CD4-positive, alpha-beta T cell treated with Interleukin-15 for 4 hours (primary cell): ENCODE measurements around the gene SYNDIG1.

Experiments used
- DNase-seq: peaks from one replicate; pipeline ENCODE4 v3.0.0-alpha.2; 2020; ENCODE audit warnings: low spot score

Gene SYNDIG1

DNA sequence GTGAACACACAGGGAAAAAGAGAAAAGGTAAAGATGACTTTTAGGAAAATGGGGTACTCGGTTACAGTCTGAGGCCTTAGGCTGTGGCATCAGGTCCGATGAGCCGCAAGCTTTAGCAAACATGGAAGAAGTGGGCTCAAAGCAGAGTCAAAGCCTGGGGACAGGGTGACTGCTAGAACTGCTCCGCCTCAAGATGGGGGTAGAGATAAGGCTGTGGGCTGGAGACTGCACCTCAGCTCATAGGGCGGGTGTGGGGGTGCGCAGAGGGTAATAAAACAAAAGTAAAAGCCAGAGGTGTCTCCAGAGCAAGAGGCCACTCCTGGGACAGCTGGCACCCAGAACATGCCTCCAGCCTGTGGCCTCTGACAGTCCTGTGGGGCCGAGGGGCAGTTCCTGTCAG lies 21.3 kb upstream of the SYNDIG1 start:
- no peak for DNase-seq

DNA sequence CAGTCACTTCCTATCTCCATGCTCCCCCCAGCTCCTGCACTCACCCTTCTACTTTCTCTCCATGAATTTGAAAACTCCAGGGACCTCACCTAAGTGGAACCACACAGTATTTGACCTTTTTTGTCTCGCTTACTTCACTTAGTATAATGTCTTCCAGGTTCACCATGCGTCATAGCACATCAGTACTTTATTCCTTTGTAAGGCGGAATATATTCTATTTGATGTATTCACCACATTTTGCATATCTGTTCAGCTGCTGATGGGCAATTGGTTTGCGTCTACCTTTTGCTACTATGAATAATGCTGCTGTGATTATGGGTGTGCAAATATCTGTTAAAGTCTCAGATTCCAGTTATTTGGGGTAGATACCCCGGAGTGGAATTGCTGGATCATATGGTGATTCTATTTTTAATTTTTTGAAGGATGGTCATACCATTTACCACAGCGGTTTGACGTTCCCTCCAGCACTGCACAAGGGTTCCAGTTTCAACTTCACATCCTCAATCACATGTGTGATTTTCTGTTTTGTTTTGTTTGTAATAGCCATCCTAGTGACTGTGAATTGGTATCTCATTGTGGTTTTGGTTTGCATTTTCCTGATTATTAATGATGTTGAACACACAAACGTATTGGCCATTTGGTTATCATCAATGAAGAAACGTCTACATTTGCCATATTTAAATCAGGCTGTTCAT lies 20.3 kb upstream of the SYNDIG1 start:
- DNase-seq, result no peak

DNA sequence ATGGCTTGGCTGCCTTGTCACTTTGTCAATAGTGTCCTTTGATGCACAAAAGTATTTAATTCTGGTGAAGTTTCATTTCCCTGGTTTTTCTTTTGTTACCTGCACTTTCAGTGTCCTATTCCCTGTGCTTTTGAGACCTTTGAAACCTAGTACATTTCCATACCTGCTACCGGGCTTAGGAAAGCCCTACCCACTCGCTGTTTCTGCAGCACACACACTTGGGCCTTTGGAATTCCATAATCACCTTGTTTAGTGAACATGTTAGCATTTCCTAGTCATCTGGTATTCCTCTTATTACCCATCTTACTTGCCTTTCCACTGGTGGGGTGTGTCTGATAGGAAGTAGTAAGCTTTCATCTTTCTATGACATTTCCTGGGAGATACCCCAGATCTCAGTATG lies 19.3 kb upstream of the SYNDIG1 start:
- DNase-seq, result no peak

GRCh38 chr20:24450624-24451376 lies 18.6 kb upstream of the SYNDIG1 start:
- no peak for DNase-seq

DNA sequence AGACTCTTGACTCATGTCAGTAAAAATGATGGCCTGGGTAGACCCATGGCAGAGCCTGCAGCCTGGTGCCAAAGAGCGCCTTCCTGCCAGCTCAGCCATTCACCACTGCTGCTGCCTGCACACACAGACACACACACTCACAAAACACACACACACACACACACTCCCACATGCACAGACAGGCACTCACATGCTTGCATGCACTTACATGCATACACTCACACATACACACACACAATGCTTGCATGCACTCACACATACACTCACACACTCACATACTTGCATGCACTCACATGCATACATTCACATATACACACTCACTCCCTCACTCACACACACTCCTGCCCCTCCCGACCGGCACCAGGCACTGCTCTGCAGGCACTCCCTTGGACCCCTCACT lies 18.0 kb upstream of the SYNDIG1 start:
- no peak for DNase-seq

DNA sequence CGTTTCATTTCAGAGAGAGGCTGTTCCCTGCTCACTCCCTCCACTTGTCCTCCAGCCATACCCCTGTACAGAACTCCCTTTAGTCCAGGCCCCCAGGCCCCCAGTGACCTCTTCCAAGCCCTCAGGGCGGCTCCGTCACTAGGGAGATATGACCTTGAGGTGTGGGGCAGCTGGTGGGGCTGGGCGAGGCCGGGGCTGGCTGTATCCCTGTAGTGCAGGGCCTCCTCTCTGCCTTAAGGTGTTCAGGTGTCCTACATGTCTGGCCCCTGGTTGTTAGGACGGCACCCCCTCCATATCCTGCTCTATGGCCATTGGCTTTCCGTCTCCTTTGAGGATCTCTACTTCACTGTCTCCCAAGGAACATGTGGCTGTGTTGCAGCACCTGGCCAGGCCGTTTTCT lies 17.4 kb upstream of the SYNDIG1 start:
- DNase-seq, result no peak

- DNase-seq, result no peak
Observed at GRCh38 chr20:24452498-24453127, 16.8 kb upstream of the SYNDIG1 start.

DNA sequence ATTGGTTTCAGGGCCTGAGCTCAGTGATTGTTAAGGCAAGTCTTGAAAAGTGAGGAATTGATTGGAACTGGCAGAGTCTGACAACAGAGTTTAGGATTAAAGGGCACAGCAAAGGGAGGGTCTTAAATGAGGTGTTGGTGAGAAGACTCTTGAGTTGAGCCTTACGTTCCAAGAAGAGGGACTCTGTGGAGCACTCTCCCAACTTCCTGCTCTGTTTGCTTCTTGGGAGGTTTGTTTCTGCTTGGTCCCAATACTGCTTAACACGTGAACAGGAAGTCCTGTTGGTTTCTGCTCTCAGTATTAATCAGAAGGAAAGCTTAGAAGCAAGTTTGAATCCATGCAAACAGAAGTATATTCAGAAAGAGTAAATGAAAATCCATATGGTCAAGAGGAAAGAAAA lies 15.6 kb upstream of the SYNDIG1 start:
- DNase-seq, result no peak

- no peak for DNase-seq
Observed at GRCh38 chr20:24455081-24455480, 14.3 kb upstream of the SYNDIG1 start.

DNA sequence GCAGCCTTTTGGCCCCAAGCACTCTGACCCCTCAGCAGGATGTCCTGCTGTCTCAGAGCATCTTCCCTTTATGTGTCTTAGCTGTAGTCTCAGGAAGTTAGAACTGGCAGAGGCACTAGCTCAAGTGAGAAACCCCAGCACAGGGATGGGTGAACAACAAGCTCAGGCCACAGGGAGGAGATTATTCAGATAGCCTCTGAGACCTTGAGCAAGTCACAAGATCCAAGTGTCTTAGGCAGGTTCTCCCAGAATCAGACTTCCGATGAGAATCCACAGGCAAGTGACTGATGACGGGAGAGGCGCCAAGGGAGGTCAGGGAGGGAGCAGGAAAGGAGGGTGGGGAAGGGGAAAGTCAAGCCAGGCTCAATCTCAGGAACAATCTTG lies 13.0 kb upstream of the SYNDIG1 start:
- DNase-seq, result no peak

DNA sequence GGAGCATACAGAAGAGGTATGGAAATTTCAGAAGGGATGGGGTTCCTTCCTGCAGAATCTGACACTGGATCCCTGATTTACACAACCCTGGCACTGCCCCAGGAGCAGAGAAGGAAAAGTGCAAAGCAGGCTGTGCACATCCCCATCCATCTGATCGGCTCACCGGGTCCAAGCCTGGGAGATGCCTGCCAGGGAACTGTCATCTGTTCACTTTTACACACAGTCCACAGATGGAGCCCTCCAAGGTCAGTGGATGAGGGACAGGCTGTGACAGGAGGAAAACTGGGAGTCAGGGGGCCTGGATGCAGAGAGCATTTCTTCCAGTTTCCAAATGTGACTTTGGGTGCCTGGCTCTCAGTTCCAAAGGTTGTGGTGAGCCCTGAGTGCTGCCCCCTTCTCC lies 11.0 kb upstream of the SYNDIG1 start:
- DNase-seq, result no peak

- no peak for DNase-seq
Observed at GRCh38 chr20:24459733-24460132, 9.7 kb upstream of the SYNDIG1 start.

GRCh38 chr20:24460712-24461111 lies 8.7 kb upstream of the SYNDIG1 start:
- no peak for DNase-seq

GRCh38 chr20:24461848-24462247 lies 7.6 kb upstream of the SYNDIG1 start:
- DNase-seq, result no peak

DNA sequence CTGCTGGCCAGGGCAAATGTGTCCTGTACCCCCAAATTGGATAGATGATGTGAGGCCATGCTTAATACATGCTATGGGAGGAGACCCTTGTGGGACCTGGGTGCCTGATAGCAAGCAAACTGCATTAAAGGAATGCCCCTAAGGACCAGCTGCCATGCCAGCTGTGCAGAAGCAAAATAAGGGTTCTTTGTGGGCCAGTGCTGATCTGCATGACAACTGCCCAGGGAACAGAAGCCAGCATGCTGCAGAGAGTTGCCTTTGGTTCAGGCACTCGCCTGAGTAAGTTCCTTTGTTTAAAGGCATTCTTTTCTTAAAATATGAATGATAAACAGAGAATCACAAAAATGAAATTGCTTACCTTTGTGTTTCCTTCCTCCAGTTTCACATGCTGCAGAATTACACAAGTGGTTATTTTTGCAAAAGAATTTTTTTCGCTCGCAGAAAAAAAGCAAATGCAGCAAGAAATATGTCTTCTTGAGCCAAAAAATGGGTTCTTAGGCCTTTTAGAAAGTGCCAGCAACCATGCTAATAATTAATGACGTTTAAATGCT lies 6.9 kb upstream of the SYNDIG1 start:
- DNase-seq, result no peak

DNA sequence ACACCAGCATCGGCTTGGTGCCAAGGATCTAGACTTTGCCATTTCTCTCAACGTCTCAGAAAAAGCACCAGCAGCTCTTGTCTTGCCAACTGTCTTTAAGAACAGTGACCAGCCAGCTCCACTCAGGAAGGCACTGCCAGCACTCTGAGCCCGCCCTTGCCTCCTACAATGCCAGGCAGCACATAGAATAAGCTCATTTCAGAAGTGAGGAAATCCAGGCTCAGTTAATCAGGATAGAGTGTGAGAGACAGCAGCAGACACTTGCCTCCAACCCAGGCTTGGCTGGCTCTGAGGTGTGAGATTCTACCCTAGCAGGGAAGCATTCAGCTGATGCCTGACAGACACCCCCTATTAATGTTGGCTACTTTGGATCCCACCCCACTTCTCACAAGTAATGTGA lies 4.3 kb upstream of the SYNDIG1 start:
- DNase-seq, result no peak

DNA sequence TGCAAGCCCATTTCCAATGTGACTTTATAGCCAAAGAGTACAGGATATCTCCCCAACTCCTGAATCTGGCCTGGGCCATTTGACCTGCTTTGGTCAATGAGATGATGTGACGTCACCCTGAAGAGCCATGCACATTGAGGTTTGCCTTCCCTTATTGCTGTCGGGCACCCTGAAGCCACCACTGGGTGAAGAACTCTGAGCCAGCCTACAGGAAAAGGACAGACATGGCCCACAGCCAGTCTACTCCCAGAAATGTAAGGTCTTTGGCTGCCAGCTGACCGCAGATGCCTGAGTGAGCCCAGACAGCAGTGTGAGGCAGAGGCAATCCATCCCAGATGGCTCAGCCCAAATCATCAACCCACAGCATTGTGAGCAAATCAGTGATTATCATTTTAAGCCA lies 3.7 kb upstream of the SYNDIG1 start:
- no peak for DNase-seq

GRCh38 chr20:24468401-24469115 lies 871 bp upstream of the SYNDIG1 start:
- no peak for DNase-seq

- no peak for DNase-seq
Observed at GRCh38 chr20:24469894-24470745, 691 bp downstream of the SYNDIG1 start.

DNA sequence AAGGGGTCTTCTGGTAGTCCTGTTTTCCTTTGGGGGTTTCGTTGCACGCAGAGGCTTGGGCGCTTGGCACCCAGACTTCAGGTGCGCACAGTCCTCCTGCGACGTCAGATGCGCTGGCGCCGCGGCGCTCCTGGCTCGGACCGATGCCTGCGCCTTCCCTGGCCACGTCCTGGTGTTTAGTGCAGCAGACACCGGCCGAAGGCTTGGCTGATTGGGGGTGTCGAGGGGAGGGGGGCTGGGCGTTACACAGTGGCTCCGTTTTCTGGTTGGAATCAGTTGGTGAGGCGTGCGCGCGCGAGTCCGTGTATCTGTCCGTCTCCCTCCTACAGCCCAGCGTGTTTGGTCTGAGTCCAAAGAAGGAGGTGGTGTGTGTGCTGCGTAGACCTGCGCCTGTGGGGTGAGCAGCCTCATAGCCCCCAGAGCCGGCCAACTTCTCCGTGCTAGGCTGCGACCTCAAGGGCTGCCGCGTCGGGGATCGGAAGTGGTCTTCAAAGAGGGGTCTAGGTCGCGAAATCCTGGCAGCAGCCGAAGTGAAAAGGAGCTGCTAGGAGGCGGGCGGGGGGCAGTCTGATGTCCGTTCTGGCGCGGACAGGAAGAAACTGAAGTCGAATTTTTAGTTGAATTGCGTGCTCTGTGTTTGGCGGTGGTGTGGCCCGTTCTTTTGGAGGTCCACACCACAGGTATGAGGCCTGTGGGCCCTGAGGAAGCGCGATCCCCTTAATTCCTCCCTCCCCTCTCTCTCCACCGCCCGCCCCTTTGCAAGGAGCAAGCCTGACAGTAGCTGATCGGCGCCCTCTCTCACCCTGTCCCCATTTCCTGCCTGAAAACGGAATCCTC lies 1.5 kb downstream of the SYNDIG1 start:
- DNase-seq, result no peak

DNA sequence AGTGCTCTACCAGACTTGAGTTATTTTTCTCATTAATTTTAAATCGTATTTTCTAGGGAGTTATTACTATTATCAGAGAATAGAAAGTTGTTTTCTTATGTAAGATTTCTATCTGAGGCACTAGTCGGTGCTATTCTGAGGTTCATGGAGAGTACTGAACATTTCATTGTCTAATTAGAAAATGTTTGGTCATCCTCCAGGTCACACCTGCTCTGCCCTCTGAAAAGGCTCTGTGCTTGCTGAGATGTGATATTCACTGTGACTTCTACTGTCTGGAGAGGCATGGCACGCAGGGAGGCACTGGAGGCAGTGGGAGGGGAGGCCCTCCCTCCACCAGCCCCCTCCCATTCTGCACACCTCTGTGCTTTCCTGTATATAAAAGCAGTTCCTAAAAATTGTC lies 3.0 kb downstream of the SYNDIG1 start:
- DNase-seq, result no peak
